ENCODE results near the gene FAM20C. TPM values are rescaled to one million over a fixed set of nuclear protein-coding genes. Genes with fewer than 3 reads are reported as not detected.
"Not testable (repeated sequence)": the region's sequence is repeated elsewhere in the genome, so short reads cannot be mapped to it uniquely, and the experiment has no call there.

Gene FAM20C
- total RNA-seq, 4 donors from 2014 or later = 15.8 to 20.4 (median 18.7) TPM

GRCh38 chr7:178444-178843 is 13.9 kb upstream of the FAM20C start:
- 80% methylated on average over 2 of the region's 28 CpGs for WGBS
- peaks cover 10% of the 10 kb centered on the region for H3K27me3 ChIP-seq

GRCh38 chr7:179209-179681 is 13.1 kb upstream of the FAM20C start:
- no peak for DNase-seq (ENCODE audit: low spot score in 2 of 2)
- no peak for TF ChIP-seq POLR2AphosphoS5 (IDR thresholded peaks at IDR 0.05)
- TF ChIP-seq EP300 (IDR thresholded peaks at IDR 0.05) = no peak
- TF ChIP-seq POLR2A (IDR thresholded peaks at IDR 0.05) = no peak
- TF ChIP-seq CTCF (IDR thresholded peaks at IDR 0.05) = no peak

More at GRCh38 chr7:178444-178843, 13.9 kb upstream of the FAM20C start:
- no peak for TF ChIP-seq POLR2A (IDR thresholded peaks at IDR 0.05)
- no peak for TF ChIP-seq EP300 (IDR thresholded peaks at IDR 0.05)
- TF ChIP-seq CTCF (IDR thresholded peaks at IDR 0.05) = no peak
- TF ChIP-seq POLR2AphosphoS5 (IDR thresholded peaks at IDR 0.05) = no peak
- Histone ChIP-seq H3K27ac (no peak overlapping the region), H3K4me3 (no peak overlapping the region), H3K36me3 (no peaks in the 10 kb centered on the region), H3K4me1 (no peaks in the 10 kb centered on the region), H3K9me3 (no peaks in the 10 kb centered on the region)
- DNase-seq (ENCODE audit: low spot score in 2 of 2) = no peak

GRCh38 chr7:179948-180694 is 12.2 kb upstream of the FAM20C start:
- TF ChIP-seq POLR2AphosphoS5 (IDR thresholded peaks at IDR 0.05) (no peak), EP300 (IDR thresholded peaks at IDR 0.05) (no peak), CTCF (IDR thresholded peaks at IDR 0.05) (no peak), POLR2A (IDR thresholded peaks at IDR 0.05) (no peak)
- Histone ChIP-seq H3K9me3 (no peaks in the 10 kb centered on the region), H3K27ac (no peak overlapping the region), H3K27me3 (peaks cover 10% of the 10 kb centered on the region), H3K4me1 (no peaks in the 10 kb centered on the region), H3K4me3 (no peak overlapping the region), H3K36me3 (no peaks in the 10 kb centered on the region)
- 85% methylated on average over 14 of the region's 22 CpGs for WGBS
- no peak for DNase-seq (ENCODE audit: low spot score in 2 of 2)

More at GRCh38 chr7:179209-179681, 13.1 kb upstream of the FAM20C start:
- Histone ChIP-seq H3K9me3 (no peaks in the 10 kb centered on the region), H3K36me3 (no peaks in the 10 kb centered on the region), H3K27ac (no peak overlapping the region), H3K4me1 (no peaks in the 10 kb centered on the region), H3K27me3 (peaks cover 10% of the 10 kb centered on the region), H3K4me3 (no peak overlapping the region)
- 81% methylated on average over 19 of the region's 19 CpGs for WGBS

GRCh38 chr7:181738-182137 is 10.6 kb upstream of the FAM20C start:
- no peak for DNase-seq (ENCODE audit: low spot score in 2 of 2)
- no peaks in the 10 kb centered on the region for H3K9me3 ChIP-seq
- no peak for TF ChIP-seq EP300 (IDR thresholded peaks at IDR 0.05)
- TF ChIP-seq CTCF (IDR thresholded peaks at IDR 0.05) = no peak
- no peak for TF ChIP-seq POLR2A (IDR thresholded peaks at IDR 0.05)
- no peak for TF ChIP-seq POLR2AphosphoS5 (IDR thresholded peaks at IDR 0.05)
- peaks cover 10% of the 10 kb centered on the region for H3K27me3 ChIP-seq
- 85% methylated on average over 9 of the region's 16 CpGs for WGBS
- H3K27ac ChIP-seq = no peak overlapping the region
- no peak overlapping the region for H3K4me3 ChIP-seq
- no peaks in the 10 kb centered on the region for H3K4me1 ChIP-seq
- no peaks in the 10 kb centered on the region for H3K36me3 ChIP-seq

- not testable (repeated sequence) for H3K4me3 ChIP-seq; DNase-seq (ENCODE audit: low spot score in 2 of 2); H3K36me3 ChIP-seq; H3K9me3 ChIP-seq; H3K4me1 ChIP-seq; H3K27ac ChIP-seq
- WGBS = 65% methylated on average over 2 of the region's 11 CpGs
- peaks cover 10% of the 10 kb centered on the region for H3K27me3 ChIP-seq
Observed at GRCh38 chr7:182502-182901, 9.9 kb upstream of the FAM20C start.

Measured in suprapubic skin (tissue), 4 donors.